ENCODE data around the gene VPS37B. TPM values are rescaled to one million over a fixed set of nuclear protein-coding genes. Genes with fewer than 3 reads are reported as not detected.
"Not testable (repeated sequence)": the region's sequence is repeated elsewhere in the genome, so short reads cannot be mapped to it uniquely, and the experiment has no call there.

VPS37B gene
- total and polyA plus RNA-seq, 12 donors: 16.4 to 33.2 (median 19.8) TPM

- ATAC-seq: no peak
- H3K36me3 ChIP-seq: no peaks in the 10 kb centered on the region
- H3K27me3 ChIP-seq: no peaks in the 10 kb centered on the region
- H3K4me3 ChIP-seq: no peak overlapping the region
- no peak for DNase-seq
- no peaks in the 10 kb centered on the region for H3K9me3 ChIP-seq
- peaks cover 10 to 26% (median 19%) of the 10 kb centered on the region in 9 donors for H3K4me1 ChIP-seq
- no peak for TF ChIP-seq CTCF (IDR thresholded peaks at IDR 0.05)
- intact Hi-C loops (cut with DNase I): no loop called here
- H3K27ac ChIP-seq: no peak overlapping the region
- WGBS, 2 donors: 84 to 87% methylated on average over 2 of the region's 2 CpGs
These were observed 22.9 kb upstream of the VPS37B start for GRCh38 chr12:122918827-122919226.

DNA sequence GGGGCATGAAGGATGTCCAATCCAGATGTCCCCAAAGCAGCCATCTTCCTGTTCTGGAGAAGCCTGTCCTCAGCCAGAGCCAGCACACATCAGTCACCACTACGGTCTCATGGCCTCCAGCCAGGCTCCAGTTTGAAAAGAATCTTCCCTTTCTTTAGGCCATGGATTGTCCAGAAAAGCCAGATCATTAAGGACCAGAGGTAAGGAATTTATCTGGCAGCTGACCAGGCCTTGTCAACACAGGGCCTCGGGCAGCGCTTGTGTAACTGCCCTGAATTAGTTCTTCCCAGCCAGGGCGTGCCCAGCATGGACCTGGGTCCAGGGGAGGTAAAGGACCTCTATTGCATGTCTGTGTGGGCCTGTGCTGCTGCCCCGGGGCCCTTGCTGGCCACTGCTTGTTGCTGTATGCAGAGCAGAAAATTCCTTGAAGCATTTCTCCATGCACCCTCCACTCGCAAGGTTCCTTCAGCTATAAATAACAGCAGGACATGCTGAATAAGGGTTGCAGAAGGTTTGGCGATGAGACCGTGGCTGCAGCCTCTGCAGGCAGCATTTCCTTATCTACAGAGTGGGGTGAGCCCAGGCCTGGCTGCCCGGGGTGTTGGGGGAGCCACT is 21.7 kb upstream of the VPS37B start:
- H3K4me1 ChIP-seq: peaks cover 10 to 26% (median 19%) of the 10 kb centered on the region in 9 donors
- no peaks in the 10 kb centered on the region for H3K36me3 ChIP-seq
- H3K27ac ChIP-seq: peak overlapping the region; percentile 0 to 84 (median 72)
- intact Hi-C loops (cut with DNase I): no loop called here
- H3K9me3 ChIP-seq: no peaks in the 10 kb centered on the region
- no peaks in the 10 kb centered on the region for H3K27me3 ChIP-seq
- WGBS, 2 donors: 8% methylated on average over 9 of the region's 9 CpGs
- ATAC-seq (peak; percentile 81 to 92 (median 88)), DNase-seq (peak; percentile 53 to 66)
- no peak overlapping the region for H3K4me3 ChIP-seq
- no peak for TF ChIP-seq CTCF (IDR thresholded peaks at IDR 0.05)

GRCh38 chr12:122909442-122910288 is 13.7 kb upstream of the VPS37B start:
- Histone ChIP-seq H3K9me3 (no peaks in the 10 kb centered on the region), H3K4me3 (no peak overlapping the region), H3K27me3 (no peaks in the 10 kb centered on the region), H3K27ac (peak overlapping the region; percentile 60 to 86 (median 74)), H3K36me3 (no peaks in the 10 kb centered on the region), H3K4me1 (peaks cover 0 to 17% (median 7%) of the 10 kb centered on the region in 9 donors)
- intact Hi-C loops (cut with DNase I): no loop called here
- TF ChIP-seq CTCF (IDR thresholded peaks at IDR 0.05): no peak
- DNase-seq: peak; percentile 30 to 76
- whole genome bisulfite sequencing, 2 donors: 46 to 55% methylated on average over 12 of the region's 12 CpGs
- peak; percentile 92 to 98 (median 96) for ATAC-seq

GRCh38 chr12:122908915-122909314 is 13.0 kb upstream of the VPS37B start:
- ATAC-seq: peak in 2 of 8 donors; percentile 12 to 16

DNA sequence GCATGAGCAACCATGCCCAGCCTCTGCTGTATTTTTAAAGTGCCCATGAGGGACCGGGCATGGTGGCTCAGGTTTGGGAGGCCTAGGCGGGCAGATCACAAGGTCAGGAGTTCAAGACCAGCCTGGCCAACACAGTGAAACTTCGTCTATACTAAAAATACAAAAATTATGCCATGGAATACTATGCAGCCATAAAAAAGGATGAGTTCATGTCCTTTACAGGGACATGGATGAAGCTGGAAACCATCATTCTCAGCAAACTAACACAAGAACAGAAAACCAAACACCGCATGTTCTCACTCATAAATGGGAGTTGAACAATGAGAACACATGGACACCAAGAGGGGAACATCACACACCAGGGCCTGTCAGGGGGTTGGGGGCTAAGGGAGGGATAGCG is 9.3 kb upstream of the VPS37B start:
- H3K27ac ChIP-seq; H3K4me3 ChIP-seq; intact Hi-C loops (cut with DNase I); ATAC-seq; DNase-seq; H3K36me3 ChIP-seq; H3K9me3 ChIP-seq; H3K27me3 ChIP-seq: not testable (repeated sequence)
- WGBS, 2 donors: 96 to 97% methylated on average over 5 of the region's 5 CpGs
- peaks cover 0 to 30% (median 7%) of the 10 kb centered on the region in 9 donors for H3K4me1 ChIP-seq

More at GRCh38 chr12:122908915-122909314, 13.0 kb upstream of the VPS37B start:
- intact Hi-C loops (cut with DNase I): no loop called here
- Histone ChIP-seq H3K27ac (peak overlapping the region in 4 of 10 donors; percentile 65 to 86 (median 78)), H3K4me1 (peaks cover 0 to 17% (median 7%) of the 10 kb centered on the region in 9 donors), H3K27me3 (no peaks in the 10 kb centered on the region), H3K4me3 (no peak overlapping the region), H3K36me3 (no peaks in the 10 kb centered on the region), H3K9me3 (no peaks in the 10 kb centered on the region)
- TF ChIP-seq CTCF (IDR thresholded peaks at IDR 0.05): no peak
- WGBS, 2 donors: 66 to 78% methylated on average over 6 of the region's 6 CpGs
- no peak for DNase-seq

Data from heart right ventricle (tissue), 16 donors.